ENCODE measurements around the gene AHDC1. TPM values are rescaled to one million over a fixed set of nuclear protein-coding genes. Genes with fewer than 3 reads are reported as not detected.

The AHDC1 gene
- total and polyA plus RNA-seq, 10 of the 15 experiments (the other 5 are each of a cell fraction or from before 2014, with no cell fraction given): 0.21 to 13.0 (median 1.4) TPM

- H3K4me2 ChIP-seq (ENCODE audit: control insufficient read depth, insufficient read depth): no peak overlapping the region
- CTCF ChIA-PET: no interaction called here
- TF ChIP-seq HDAC2 (IDR thresholded peaks at IDR 0.05) (no peak), TBL1XR1 (IDR thresholded peaks at IDR 0.05; ENCODE audit: low read depth, low read length) (no peak), STAT1 (conservative IDR thresholded peaks at IDR 0.05) (no peak), ZNF24 (IDR thresholded peaks at IDR 0.05) (no peak), CREM (IDR thresholded peaks at IDR 0.05; ENCODE audit: low read depth) (no peak), ZNF592 (IDR thresholded peaks at IDR 0.05) (no peak), NRF1 (conservative IDR thresholded peaks at IDR 0.05; ENCODE audit: low read depth, low read length) (no peak), REST (IDR thresholded peaks at IDR 0.05; ENCODE audit: low read depth, low read length) (no peak), MYB (IDR thresholded peaks at IDR 0.05; ENCODE audit: borderline replicate concordance, low read depth, low read length) (no peak), HSF1 (IDR thresholded peaks at IDR 0.05; ENCODE audit: low read depth, low read length) (no peak), SMC3 (IDR thresholded peaks at IDR 0.05; ENCODE audit: borderline replicate concordance, low read length) (no peak), POU2F2 (IDR thresholded peaks at IDR 0.05; ENCODE audit: borderline replicate concordance, low read depth, low read length) (no peak), ZNF622 (IDR thresholded peaks at IDR 0.05) (no peak), MEF2A (IDR thresholded peaks at IDR 0.05; ENCODE audit: insufficient read depth, low read depth, low read length) (no peak), MXI1 (IDR thresholded peaks at IDR 0.05; ENCODE audit: low read depth, low read length) (no peak)
These were observed 82.0 kb downstream of the AHDC1 start for GRCh38 chr1:27521861-27522431.

More at GRCh38 chr1:27521861-27522431, 82.0 kb downstream of the AHDC1 start:
- POLR2A ChIA-PET: interaction anchor here (1.7 kb wide), 1 partner anchor 31 kb away, joined by 5 read pairs; the partner anchor contains the start of gene WASF2
- Histone ChIP-seq H3K9ac (ENCODE audit: control insufficient read depth, insufficient read depth, low read length) (no peak overlapping the region), H3K27ac (ENCODE audit: control insufficient read depth, insufficient read depth) (no peak overlapping the region), H3K27me3 (replicated peaks in 1 of 2; ENCODE audit: control insufficient read depth in 2 of 2, insufficient read depth in 2 of 2, low read length in 1 of 2) (no peaks in the 10 kb centered on the region), H3K4me1 (ENCODE audit: control insufficient read depth, insufficient read depth, low read length) (peaks cover 22% of the 10 kb centered on the region), H3K4me3 (no peak overlapping the region), H4K20me1 (ENCODE audit: control insufficient read depth, insufficient read depth) (no peaks in the 10 kb centered on the region), H2AFZ (ENCODE audit: control insufficient read depth, low read depth, low read length) (no peak overlapping the region), H3K79me2 (ENCODE audit: control insufficient read depth, insufficient read depth, low read length) (peaks cover 4% of the 10 kb centered on the region; the same call in 1 of the 2 replicates), H3K36me3 (ENCODE audit: control insufficient read depth in 2 of 2, insufficient read depth in 2 of 2, low read length in 1 of 2) (no peaks in the 10 kb centered on the region), H3K9me3 (replicated peaks; ENCODE audit: control insufficient read depth, insufficient read depth, low read length) (no peaks in the 10 kb centered on the region)
- WGBS (ENCODE audit: insufficient coverage, insufficient replicate concordance, low lambda C conversion rate, missing lambda C conversion rate): 54% methylated on average over 9 of the region's 9 CpGs
- intact Hi-C loops (cut with micrococcal nuclease; ENCODE audit: unreplicated experiment) (no loop called here), in situ Hi-C loops (cut with MboI) (no loop called here)
- ATAC-seq: no peak
- FAIRE-seq: no peak
- BruUV-seq (replicated peaks): no TSS peak
- no peak for DNase-seq (ENCODE audit: low read depth, low spot score)
- SMC1A ChIA-PET (ENCODE audit: uncharacterized antibody, unreplicated experiment): interaction anchor here (1.0 kb wide), 1 partner anchor 14 kb away, joined by 3 read pairs; no protein-coding TSS in a partner anchor
- RAD21 ChIA-PET (ENCODE audit: unreplicated experiment): no interaction called here
